Measurements from ENCODE around the gene SPIRE2. TPM values are rescaled to one million over a fixed set of nuclear protein-coding genes. Genes with fewer than 3 reads are reported as not detected.

The SPIRE2 gene
- total and polyA plus RNA-seq, 2 of the 13 experiments (the other 11 are each of a cell fraction or from before 2014, with no cell fraction given): 13.3 to 37.5 TPM

- peak; percentile 87 for TF ChIP-seq CTCF (CRISPR knock-in tag; IDR thresholded peaks at IDR 0.05)
- TF ChIP-seq RAD21 (CRISPR knock-in tag; IDR thresholded peaks at IDR 0.05): peak; percentile 79
- peak; percentile 50; the same call in 1 of the 2 replicates for TF ChIP-seq KDM2A (CRISPR knock-in tag; IDR thresholded peaks at IDR 0.05; ENCODE audit: borderline replicate concordance, low read depth)
These were observed 35.2 kb upstream of the SPIRE2 start (continued) for GRCh38 chr16:89793092-89793491.

GRCh38 chr16:89793955-89794354 lies 34.3 kb upstream of the SPIRE2 start:
- no peak overlapping the region for H2AFZ ChIP-seq (ENCODE audit: low read length)
- no peak overlapping the region for H3K4me3 ChIP-seq (replicated peaks in 1 of 3; ENCODE audit: insufficient read depth in 1 of 3, low read depth in 2 of 3, low read length in 3 of 3)
- no peaks in the 10 kb centered on the region for H3K27me3 ChIP-seq (ENCODE audit: control insufficient read depth in 1 of 2, insufficient read depth in 2 of 2, low read length in 2 of 2)
- H3K9ac ChIP-seq (ENCODE audit: insufficient read depth, low read depth, low read length): no peak overlapping the region
- no peaks in the 10 kb centered on the region for H3K9me3 ChIP-seq (ENCODE audit: low read length)
- POLR2A ChIA-PET: interaction anchor here (0.7 to 2.2 kb wide), 4 partner anchors 9 to 128 kb away, joined by 3 to 6 read pairs (median 6); no protein-coding TSS in a partner anchor
- no TSS peak for BruUV-seq (replicated peaks)
- H4K20me1 ChIP-seq (ENCODE audit: insufficient read depth, low read length): no peaks in the 10 kb centered on the region
- ATAC-seq: no peak
- peaks cover 45 to 74% of the 10 kb centered on the region in 2 experiments for H3K36me3 ChIP-seq (replicated peaks in 1 of 2; ENCODE audit: control insufficient read depth in 1 of 2, insufficient read depth in 2 of 2, low read length in 2 of 2)
- no peak overlapping the region for H3K4me2 ChIP-seq (ENCODE audit: low read depth, low read length)
- no peaks in the 10 kb centered on the region for H3K4me1 ChIP-seq (ENCODE audit: insufficient read depth, low read length)
- DNase-seq (ENCODE audit: low spot score): no peak
- WGBS (ENCODE audit: low lambda C conversion rate): 96% methylated on average over 7 of the region's 7 CpGs
- FAIRE-seq: no peak
- in situ Hi-C loops (cut with HindIII; ENCODE audit: extremely low pct_ligation_motif_present, low pct_unique_long_range_greater_than_20kb): no loop called here
- intact Hi-C loops (cut with micrococcal nuclease; ENCODE audit: unreplicated experiment): loop anchor here (2.0 kb wide), 1 partner anchor 67 kb away; no protein-coding TSS in a partner anchor
- no peaks in the 10 kb centered on the region for H3K79me2 ChIP-seq (ENCODE audit: insufficient read depth, low read length)
- CTCF ChIA-PET (ENCODE audit: low intra/inter-chr PET ratio, low total read pairs): interaction anchor here (1.4 to 1.9 kb wide), 3 partner anchors 67 to 94 kb away, joined by 4 to 11 read pairs (median 9); no protein-coding TSS in a partner anchor
- H3K27ac ChIP-seq (ENCODE audit: extremely low read length, insufficient read depth, low read length): no peak overlapping the region
- TF ChIP-seq MAFK (conservative IDR thresholded peaks at IDR 0.05 in 1 of 2, IDR thresholded peaks at IDR 0.05 in 1 of 2; ENCODE audit: low read length in 2 of 2): peak; percentile 63 to 72; a peak in 2 of 4 replicates
- TF ChIP-seq ZNF580 (CRISPR knock-in tag; IDR thresholded peaks at IDR 0.05; ENCODE audit: borderline replicate concordance, low read depth): no peak
- no peak for TF ChIP-seq LRRFIP1 (CRISPR knock-in tag; conservative IDR thresholded peaks at IDR 0.05)
- TF ChIP-seq ZNF766 (CRISPR knock-in tag; IDR thresholded peaks at IDR 0.05; ENCODE audit: borderline replicate concordance): no peak
- TF ChIP-seq RFXAP (CRISPR knock-in tag; IDR thresholded peaks at IDR 0.05; ENCODE audit: borderline replicate concordance): no peak
- no peak for TF ChIP-seq HMGXB3 (CRISPR knock-in tag; IDR thresholded peaks at IDR 0.05; ENCODE audit: borderline replicate concordance)
- TF ChIP-seq FOXK1 (CRISPR knock-in tag; IDR thresholded peaks at IDR 0.05; ENCODE audit: borderline replicate concordance, low read depth): no peak
- TF ChIP-seq E2F1 (CRISPR knock-in tag; IDR thresholded peaks at IDR 0.05): no peak
- peak; percentile 39; the same call in 1 of the 2 replicates for TF ChIP-seq MAFF (IDR thresholded peaks at IDR 0.05; ENCODE audit: low read depth, low read length)

Measured in HepG2 (cell line).